Activated naive CD8-positive, alpha-beta T cell treated with anti-CD3 and anti-CD28 coated beads for 36 hours (primary cell): ENCODE data around the gene PAX4. TPM values are rescaled to one million over a fixed set of nuclear protein-coding genes. Genes with fewer than 3 reads are reported as not detected.
A peak's percentile ranks its signal among the peaks of the same experiment; 100 is the strongest.

ENCODE experiments used
- DNase-seq: peaks from one replicate; pipeline ENCODE4 v3.0.0; 2021
- H3K27ac Mint-ChIP-seq: one replicate; pipeline ENCODE4 v1.8.0; 2022; ENCODE audit warnings: mild to moderate bottlenecking, moderate library complexity, mixed read lengths
- H3K27me3 Mint-ChIP-seq: one replicate; pipeline ENCODE4 v1.8.0; 2022; ENCODE audit warnings: mild to moderate bottlenecking, mixed read lengths
- H3K36me3 Mint-ChIP-seq: one replicate; pipeline ENCODE4 v1.8.0; 2021; ENCODE audit warnings: mild to moderate bottlenecking, mixed read lengths
- H3K4me1 Mint-ChIP-seq: one replicate; pipeline ENCODE4 v1.8.0; 2021; ENCODE audit warnings: mixed read lengths
- H3K4me3 Mint-ChIP-seq: one replicate; pipeline ENCODE4 v1.8.0; 2022; ENCODE audit warnings: mild to moderate bottlenecking, moderate library complexity, mixed read lengths
- H3K9me3 Mint-ChIP-seq: one replicate; pipeline ENCODE4 v1.8.0; 2022; ENCODE audit warnings: mixed read lengths
- total RNA-seq, 2 experiments: library from RNA; stranded (reverse); gene quantifications; one replicate each; pipeline ENCODE4 v1.2.3, GENCODE V29; 2021

Gene PAX4
- total RNA-seq, 2 experiments from 2014 or later, result not detected

GRCh38 chr7:127608446-127608845 is 9.5 kb downstream of the PAX4 start:
- Mint-ChIP-seq H3K27ac (no peak overlapping the region), H3K9me3 (no peaks in the 10 kb centered on the region), H3K4me1 (no peaks in the 10 kb centered on the region), H3K36me3 (no peaks in the 10 kb centered on the region), H3K27me3 (peaks cover 11% of the 10 kb centered on the region), H3K4me3 (no peak overlapping the region)
- DNase-seq, result no peak

- H3K4me1 Mint-ChIP-seq, result no peaks in the 10 kb centered on the region
- H3K36me3 Mint-ChIP-seq, result no peaks in the 10 kb centered on the region
- no peaks in the 10 kb centered on the region for H3K27me3 Mint-ChIP-seq
- H3K4me3 Mint-ChIP-seq, result no peak overlapping the region
- no peak overlapping the region for H3K27ac Mint-ChIP-seq
- DNase-seq, result no peak
- no peaks in the 10 kb centered on the region for H3K9me3 Mint-ChIP-seq
These were observed 17.1 kb downstream of the PAX4 start for GRCh38 chr7:127600885-127601284.

GRCh38 chr7:127598318-127598717 is 19.6 kb downstream of the PAX4 start:
- Mint-ChIP-seq H3K9me3 (no peaks in the 10 kb centered on the region), H3K4me3 (no peak overlapping the region), H3K27ac (no peak overlapping the region), H3K4me1 (peaks cover 2% of the 10 kb centered on the region), H3K27me3 (no peaks in the 10 kb centered on the region), H3K36me3 (no peaks in the 10 kb centered on the region)
- no peak for DNase-seq

GRCh38 chr7:127595737-127596136 is 22.2 kb downstream of the PAX4 start:
- Mint-ChIP-seq H3K4me3 (no peak overlapping the region), H3K36me3 (peaks cover 6% of the 10 kb centered on the region), H3K9me3 (no peaks in the 10 kb centered on the region), H3K4me1 (peaks cover 8% of the 10 kb centered on the region), H3K27me3 (no peaks in the 10 kb centered on the region), H3K27ac (no peak overlapping the region)
- no peak for DNase-seq

GRCh38 chr7:127594490-127594889 is 23.5 kb downstream of the PAX4 start:
- Mint-ChIP-seq H3K4me1 (peaks cover 17% of the 10 kb centered on the region), H3K36me3 (peaks cover 7% of the 10 kb centered on the region), H3K27ac (no peak overlapping the region), H3K4me3 (no peak overlapping the region), H3K27me3 (no peaks in the 10 kb centered on the region), H3K9me3 (no peaks in the 10 kb centered on the region)
- no peak for DNase-seq

- Mint-ChIP-seq H3K4me1 (peaks cover 22% of the 10 kb centered on the region), H3K27ac (no peak overlapping the region), H3K4me3 (no peak overlapping the region), H3K9me3 (no peaks in the 10 kb centered on the region), H3K36me3 (peaks cover 7% of the 10 kb centered on the region), H3K27me3 (no peaks in the 10 kb centered on the region)
- DNase-seq, result no peak
These were observed 25.4 kb downstream of the PAX4 start for GRCh38 chr7:127592550-127592949.

GRCh38 chr7:127591591-127591990 is 26.4 kb downstream of the PAX4 start:
- Mint-ChIP-seq H3K27ac (peak overlapping the region; percentile 62), H3K4me1 (peaks cover 23% of the 10 kb centered on the region), H3K27me3 (no peaks in the 10 kb centered on the region), H3K4me3 (no peak overlapping the region), H3K9me3 (no peaks in the 10 kb centered on the region), H3K36me3 (peaks cover 7% of the 10 kb centered on the region)
- DNase-seq, result no peak

- Mint-ChIP-seq H3K9me3 (no peaks in the 10 kb centered on the region), H3K27ac (peak overlapping the region; percentile 62)
These were observed 26.8 kb downstream of the PAX4 start for GRCh38 chr7:127591189-127591588.

GRCh38 chr7:127589896-127590295 is 28.0 kb downstream of the PAX4 start:
- Mint-ChIP-seq H3K27ac (no peak overlapping the region), H3K27me3 (no peaks in the 10 kb centered on the region), H3K4me1 (peaks cover 28% of the 10 kb centered on the region), H3K9me3 (no peaks in the 10 kb centered on the region), H3K4me3 (peak overlapping the region; percentile 99), H3K36me3 (peaks cover 7% of the 10 kb centered on the region)
- DNase-seq, result no peak

More at GRCh38 chr7:127591189-127591588, 26.8 kb downstream of the PAX4 start:
- Mint-ChIP-seq H3K36me3 (peaks cover 7% of the 10 kb centered on the region), H3K4me1 (peaks cover 23% of the 10 kb centered on the region), H3K27me3 (no peaks in the 10 kb centered on the region), H3K4me3 (no peak overlapping the region)
- DNase-seq, result no peak

GRCh38 chr7:127588697-127589482 is 29.1 kb downstream of the PAX4 start:
- Mint-ChIP-seq H3K36me3 (peaks cover 7% of the 10 kb centered on the region), H3K9me3 (no peaks in the 10 kb centered on the region), H3K4me3 (peak overlapping the region; percentile 99), H3K27ac (peak overlapping the region; percentile 92), H3K27me3 (no peaks in the 10 kb centered on the region), H3K4me1 (peaks cover 32% of the 10 kb centered on the region)
- DNase-seq, result peak; percentile 30

GRCh38 chr7:127588019-127588696 is 29.8 kb downstream of the PAX4 start, which contains the start of gene ARF5:
Gene ARF5 (plus strand): TSS chr7:127588411. CDS start chr7:127588499, 88 bp downstream.
- H3K27ac Mint-ChIP-seq, result peak within 1 kb of the TSS; percentile 92
- H3K4me1 Mint-ChIP-seq, result peaks cover 37% of the 10 kb centered on the region
- H3K9me3 Mint-ChIP-seq, result no peaks in the 10 kb centered on the region
- peak; percentile 90 for DNase-seq
- H3K27me3 Mint-ChIP-seq, result no peaks in the 10 kb centered on the region
- H3K4me3 Mint-ChIP-seq, result peak within 1 kb of the TSS; percentile 99
- peaks cover 7% of the 10 kb centered on the region for H3K36me3 Mint-ChIP-seq

- no peak overlapping the region for H3K27ac Mint-ChIP-seq
- H3K36me3 Mint-ChIP-seq, result peaks cover 12% of the 10 kb centered on the region
- DNase-seq, result no peak
- H3K27me3 Mint-ChIP-seq, result no peaks in the 10 kb centered on the region
- peak overlapping the region; percentile 67 for H3K4me3 Mint-ChIP-seq
- H3K4me1 Mint-ChIP-seq, result peaks cover 42% of the 10 kb centered on the region
- H3K9me3 Mint-ChIP-seq, result no peaks in the 10 kb centered on the region
These were observed 30.3 kb downstream of the PAX4 start for GRCh38 chr7:127587663-127588018.

- H3K36me3 Mint-ChIP-seq, result peaks cover 10% of the 10 kb centered on the region
- H3K4me3 Mint-ChIP-seq, result no peak overlapping the region
- no peak for DNase-seq
- no peak overlapping the region for H3K27ac Mint-ChIP-seq
- peaks cover 49% of the 10 kb centered on the region for H3K4me1 Mint-ChIP-seq
- no peaks in the 10 kb centered on the region for H3K9me3 Mint-ChIP-seq
- no peaks in the 10 kb centered on the region for H3K27me3 Mint-ChIP-seq
These were observed 31.6 kb downstream of the PAX4 start for GRCh38 chr7:127586346-127586745.

- peaks cover 51% of the 10 kb centered on the region for H3K4me1 Mint-ChIP-seq
- no peaks in the 10 kb centered on the region for H3K27me3 Mint-ChIP-seq
- H3K36me3 Mint-ChIP-seq, result peaks cover 5% of the 10 kb centered on the region
- peak; percentile 94 for DNase-seq
- peak within 1 kb of the TSS; percentile 83 for H3K27ac Mint-ChIP-seq
- no peaks in the 10 kb centered on the region for H3K9me3 Mint-ChIP-seq
- peak within 1 kb of the TSS; percentile 90 for H3K4me3 Mint-ChIP-seq
These were observed 32.6 kb downstream of the PAX4 start, which contains the start of gene GCC1 for GRCh38 chr7:127585044-127585953. Gene GCC1 (minus strand): TSS chr7:127585596. CDS start chr7:127585182, 414 bp downstream.

- H3K4me1 Mint-ChIP-seq, result peaks cover 46% of the 10 kb centered on the region
- no peaks in the 10 kb centered on the region for H3K9me3 Mint-ChIP-seq
- H3K27ac Mint-ChIP-seq, result peak overlapping the region; percentile 83
- H3K4me3 Mint-ChIP-seq, result peak overlapping the region; percentile 90
- H3K27me3 Mint-ChIP-seq, result no peaks in the 10 kb centered on the region
- no peak for DNase-seq
- peaks cover 5% of the 10 kb centered on the region for H3K36me3 Mint-ChIP-seq
These were observed 33.3 kb downstream of the PAX4 start for GRCh38 chr7:127584648-127585043.
